22Rv1 (cell line): Measurements from ENCODE around the gene PDZRN3.

Experiments
- H3K27ac ChIP-seq: fragments of 450-650 bp; 2 replicates; pipeline ENCODE4 v1.5.1; 2017
- ZFX ChIP-seq: fragments of 450-650 bp; IDR thresholded peaks from 2 replicates; pipeline ENCODE4 v1.6.1; 2017; ENCODE audit warnings: antibody characterized with exemption, borderline replicate concordance
- TF ChIP-seq, protein P1 (sequence below): fragments of 450-650 bp; IDR thresholded peaks from 2 replicates; pipeline ENCODE4 v1.5.1; 2017; ENCODE audit warnings: mild to moderate bottlenecking

The PDZRN3 gene

DNA sequence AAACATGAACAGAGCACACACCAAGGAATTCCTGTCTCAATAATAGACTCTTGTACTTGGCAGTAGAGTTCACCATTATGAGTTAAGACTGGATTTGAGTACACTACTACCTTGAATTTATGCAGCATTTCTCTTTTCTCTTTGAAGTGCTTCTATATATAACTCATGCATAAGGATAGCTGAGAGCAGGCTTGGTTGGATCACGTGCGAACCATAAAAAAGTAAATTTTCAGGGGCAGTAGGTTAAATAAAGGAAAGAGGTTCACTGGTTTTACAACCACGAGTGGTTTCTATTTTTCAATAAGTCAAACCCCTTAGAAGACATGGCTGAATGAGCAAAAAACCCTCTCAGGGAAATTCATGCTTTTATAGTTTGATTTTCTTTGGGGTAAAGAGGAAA lies 28.6 kb upstream of the PDZRN3 start:
- TF ChIP-seq, protein P1, sequence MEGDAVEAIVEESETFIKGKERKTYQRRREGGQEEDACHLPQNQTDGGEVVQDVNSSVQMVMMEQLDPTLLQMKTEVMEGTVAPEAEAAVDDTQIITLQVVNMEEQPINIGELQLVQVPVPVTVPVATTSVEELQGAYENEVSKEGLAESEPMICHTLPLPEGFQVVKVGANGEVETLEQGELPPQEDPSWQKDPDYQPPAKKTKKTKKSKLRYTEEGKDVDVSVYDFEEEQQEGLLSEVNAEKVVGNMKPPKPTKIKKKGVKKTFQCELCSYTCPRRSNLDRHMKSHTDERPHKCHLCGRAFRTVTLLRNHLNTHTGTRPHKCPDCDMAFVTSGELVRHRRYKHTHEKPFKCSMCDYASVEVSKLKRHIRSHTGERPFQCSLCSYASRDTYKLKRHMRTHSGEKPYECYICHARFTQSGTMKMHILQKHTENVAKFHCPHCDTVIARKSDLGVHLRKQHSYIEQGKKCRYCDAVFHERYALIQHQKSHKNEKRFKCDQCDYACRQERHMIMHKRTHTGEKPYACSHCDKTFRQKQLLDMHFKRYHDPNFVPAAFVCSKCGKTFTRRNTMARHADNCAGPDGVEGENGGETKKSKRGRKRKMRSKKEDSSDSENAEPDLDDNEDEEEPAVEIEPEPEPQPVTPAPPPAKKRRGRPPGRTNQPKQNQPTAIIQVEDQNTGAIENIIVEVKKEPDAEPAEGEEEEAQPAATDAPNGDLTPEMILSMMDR: no peak
- no peak for TF ChIP-seq ZFX
- no peak overlapping the region for H3K27ac ChIP-seq

GRCh38 chr3:73652896-73653295 lies 28.2 kb upstream of the PDZRN3 start:
- no peak overlapping the region for H3K27ac ChIP-seq
- TF ChIP-seq, protein P1: no peak
- no peak for TF ChIP-seq ZFX

DNA sequence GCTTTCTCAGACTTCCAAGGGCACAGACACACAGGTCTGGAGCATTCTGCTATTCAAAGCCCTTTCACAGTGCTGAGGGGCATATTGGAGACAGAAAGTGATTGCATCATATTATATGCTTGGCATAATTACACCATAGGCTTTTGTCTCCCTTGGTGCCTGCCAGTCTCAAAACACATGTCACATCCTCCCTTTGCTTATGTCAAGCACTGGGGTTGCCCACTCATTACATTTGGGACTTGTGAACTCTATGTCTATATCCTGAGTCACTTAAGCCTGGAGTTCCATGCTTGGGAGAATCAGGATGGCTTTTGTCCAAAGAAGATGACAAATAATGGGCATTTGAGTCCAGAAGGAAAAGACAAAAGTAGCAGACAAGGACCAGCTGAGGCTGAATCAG lies 12.3 kb upstream of the PDZRN3 start:
- TF ChIP-seq, protein P1: no peak
- TF ChIP-seq ZFX: no peak
- no peak overlapping the region for H3K27ac ChIP-seq

DNA sequence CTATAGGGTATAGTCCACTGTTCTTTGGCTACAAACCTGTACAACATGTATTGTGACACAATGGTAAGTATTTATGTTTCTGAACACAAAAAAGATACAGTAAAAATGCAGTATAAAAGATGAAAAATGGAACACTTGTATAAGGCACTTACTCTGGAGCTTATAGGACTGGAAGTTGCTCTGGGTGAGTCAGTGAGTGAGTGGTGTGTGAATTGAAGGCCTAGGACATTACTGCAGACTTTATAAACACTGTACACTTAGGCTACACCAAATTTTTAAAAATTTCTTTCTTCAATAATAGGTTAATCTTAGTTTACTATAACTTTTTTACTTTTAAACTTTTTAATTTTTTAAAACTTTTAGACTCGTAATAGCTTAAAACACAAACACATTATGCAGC lies 10.5 kb upstream of the PDZRN3 start:
- no peak overlapping the region for H3K27ac ChIP-seq
- TF ChIP-seq, protein P1: no peak

GRCh38 chr3:73633916-73634344 lies 9.2 kb upstream of the PDZRN3 start:
- TF ChIP-seq, protein P1: no peak
- no peak for TF ChIP-seq ZFX
- no peak overlapping the region for H3K27ac ChIP-seq

- H3K27ac ChIP-seq: no peak overlapping the region
- TF ChIP-seq, protein P1: no peak
- no peak for TF ChIP-seq ZFX
Measured at GRCh38 chr3:73633453-73633852, 8.7 kb upstream of the PDZRN3 start.

DNA sequence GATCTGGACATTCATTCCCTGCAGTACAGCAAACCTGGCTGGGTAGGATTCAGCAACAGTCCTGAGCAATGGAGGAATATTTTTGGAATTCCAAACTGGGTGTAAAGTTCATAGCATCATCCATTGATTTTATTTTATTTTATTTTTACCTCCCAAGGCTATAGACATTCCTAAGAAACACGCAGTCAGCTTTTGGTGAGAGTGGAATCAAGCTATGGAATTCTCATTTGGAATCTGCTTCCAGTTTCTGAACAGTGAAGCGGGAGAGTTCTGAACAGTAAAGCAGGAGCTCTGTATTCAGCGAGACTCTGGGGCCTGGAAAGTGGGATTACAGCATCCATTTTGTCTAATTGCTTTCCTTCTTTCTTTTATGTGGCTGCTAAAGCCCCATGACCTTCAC lies 1.4 kb upstream of the PDZRN3 start:
- TF ChIP-seq ZFX: no peak
- TF ChIP-seq, protein P1: no peak

More for the DNA sequence above, 1.4 kb upstream of the PDZRN3 start:
- H3K27ac ChIP-seq: no peak overlapping the region
